GM23338 (cell line): ENCODE measurements around the gene CEP43.

ENCODE experiments used
- CTCF ChIP-seq, 2 experiments: fragments of 200-600 bp in 1 of 2; sonication (generic) in 1 of 2; conservative IDR thresholded peaks; 2 replicates each; pipeline versions ENCODE4 v1.5.1 to v1.6.1; 2016 to 2017; ENCODE audit warnings: antibody characterized with exemption in 2 of 2, low read depth in 2 of 2, mild to moderate bottlenecking in 2 of 2, moderate library complexity in 1 of 2
- POLR2AphosphoS5 ChIP-seq: IDR thresholded peaks from 2 replicates; pipeline ENCODE4 v1.6.1; 2016; ENCODE audit warnings: antibody characterized with exemption, low read depth

- TF ChIP-seq POLR2AphosphoS5 (no peak), CTCF (conservative IDR thresholded peaks at IDR 0.05; ENCODE audit: low read depth in 2 of 2) (no peak)
These were observed 28.4 kb upstream of the CEP43 start for GRCh38 chr6:166970776-166971175.
